Measurements from ENCODE around the gene CLCA4.
"Not testable (repeated sequence)": the region's sequence is repeated elsewhere in the genome, so short reads cannot be mapped to it uniquely, and the experiment has no call there.

Gene CLCA4

GRCh38 chr1:86527306-86527705, 19.6 kb upstream of the CLCA4 start:
- DNase-seq (ENCODE audit: low spot score), result no peak

- no peak for DNase-seq (ENCODE audit: low spot score)
These were observed 16.6 kb upstream of the CLCA4 start for GRCh38 chr1:86530211-86530845.

- DNase-seq (ENCODE audit: low spot score), result no peak
These were observed 8.8 kb upstream of the CLCA4 start for GRCh38 chr1:86537928-86538695.

- DNase-seq (ENCODE audit: low spot score), result no peak
These were observed 8.1 kb upstream of the CLCA4 start for GRCh38 chr1:86538775-86539174.

GRCh38 chr1:86541859-86542258, 5.0 kb upstream of the CLCA4 start:
- DNase-seq (ENCODE audit: low spot score), result no peak

- no peak for DNase-seq (ENCODE audit: low spot score)
These were observed 4.2 kb upstream of the CLCA4 start for GRCh38 chr1:86542631-86543030.

- no peak for DNase-seq (ENCODE audit: low spot score)
These were observed 2.0 kb downstream of the CLCA4 start for GRCh38 chr1:86548839-86549238.

- DNase-seq (ENCODE audit: low spot score), result no peak
These were observed 4.4 kb downstream of the CLCA4 start for GRCh38 chr1:86551305-86551704.

GRCh38 chr1:86552376-86552775, 5.5 kb downstream of the CLCA4 start:
- DNase-seq (ENCODE audit: low spot score), result no peak

GRCh38 chr1:86557739-86558138, 10.9 kb downstream of the CLCA4 start:
- DNase-seq (ENCODE audit: low spot score), result no peak

GRCh38 chr1:86563849-86564248, 17.0 kb downstream of the CLCA4 start:
- no peak for DNase-seq (ENCODE audit: low spot score)

GRCh38 chr1:86567341-86567740, 20.5 kb downstream of the CLCA4 start:
- DNase-seq (ENCODE audit: low spot score), result no peak

GRCh38 chr1:86567878-86568277, 21.0 kb downstream of the CLCA4 start:
- DNase-seq (ENCODE audit: low spot score), result no peak

- no peak for DNase-seq (ENCODE audit: low spot score)
These were observed 27.0 kb downstream of the CLCA4 start for GRCh38 chr1:86573763-86574484.

GRCh38 chr1:86581231-86581630, 34.4 kb downstream of the CLCA4 start:
- DNase-seq (ENCODE audit: low spot score), result no peak

- DNase-seq (ENCODE audit: low spot score), result no peak
These were observed 35.3 kb downstream of the CLCA4 start for GRCh38 chr1:86582161-86582560.

GRCh38 chr1:86583032-86583431, 36.2 kb downstream of the CLCA4 start:
- DNase-seq (ENCODE audit: low spot score), result no peak

- no peak for DNase-seq (ENCODE audit: low spot score)
These were observed 36.7 kb downstream of the CLCA4 start for GRCh38 chr1:86583593-86583992.

GRCh38 chr1:86594284-86594770, 47.4 kb downstream of the CLCA4 start:
- DNase-seq (ENCODE audit: low spot score), result no peak

GRCh38 chr1:86596224-86596623, 49.3 kb downstream of the CLCA4 start:
- DNase-seq (ENCODE audit: low spot score), result no peak

- no peak for DNase-seq (ENCODE audit: low spot score)
These were observed 49.9 kb downstream of the CLCA4 start for GRCh38 chr1:86596741-86597290.

GRCh38 chr1:86606080-86606479, 59.2 kb downstream of the CLCA4 start:
- DNase-seq (ENCODE audit: low spot score), result not testable (repeated sequence)

- no peak for DNase-seq (ENCODE audit: low spot score)
These were observed 69.6 kb downstream of the CLCA4 start for GRCh38 chr1:86616433-86616832.
